ENCODE data around the gene SPATA3. TPM values are rescaled to one million over a fixed set of nuclear protein-coding genes. Genes with fewer than 3 reads are reported as not detected.

SPATA3 gene
- total and polyA plus RNA-seq, 2 experiments from 2014 or later: not detected

DNA sequence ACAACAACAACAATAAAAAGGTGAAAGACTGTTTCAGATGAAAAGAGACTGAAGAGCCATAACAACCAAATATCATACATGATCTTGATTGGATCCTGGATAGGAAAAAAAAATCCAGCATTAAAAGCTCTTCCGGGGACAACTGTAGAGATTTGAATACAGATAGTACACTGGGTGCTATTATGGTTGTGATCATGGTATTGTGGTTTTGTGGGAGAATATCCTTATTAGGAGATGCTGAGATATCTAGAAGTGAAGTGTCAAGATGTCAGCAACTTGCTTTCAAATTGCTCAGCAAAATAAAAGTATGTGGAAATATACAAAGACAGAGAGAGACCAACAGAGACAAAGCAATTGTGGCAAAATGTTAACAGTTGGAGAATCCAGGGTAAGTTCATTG lies 15.5 kb upstream of the SPATA3 start (continued):
- TF ChIP-seq REST (IDR thresholded peaks at IDR 0.05; ENCODE audit: unreplicated experiment): no peak

DNA sequence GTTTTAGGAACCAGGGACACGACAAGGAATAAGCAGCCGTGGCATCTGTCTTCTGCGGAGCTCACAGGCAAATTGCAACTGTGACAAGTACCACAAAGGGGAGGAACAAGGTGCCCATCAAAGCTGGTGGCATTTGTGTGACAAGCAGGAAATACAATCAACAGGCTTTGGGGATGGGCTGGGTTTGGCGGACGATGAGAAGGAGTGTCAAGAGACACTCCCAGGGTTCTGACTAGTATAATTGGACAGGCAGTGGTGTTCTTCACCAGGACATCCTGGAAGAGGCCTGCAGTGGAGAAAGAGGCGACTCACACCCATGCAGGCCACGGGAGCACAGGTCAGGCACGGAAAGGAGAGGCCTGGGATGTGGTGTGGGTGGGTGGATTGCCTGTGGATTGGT lies 14.2 kb upstream of the SPATA3 start:
- H3F3A ChIP-seq (replicated peaks; ENCODE audit: low read depth): no peaks in the 10 kb centered on the region
- H3K27me3 ChIP-seq (ENCODE audit: insufficient read depth): no peaks in the 10 kb centered on the region
- DNase-seq (ENCODE audit: low spot score): no peak
- H2AFZ ChIP-seq: no peak overlapping the region
- H3K4me2 ChIP-seq: no peak overlapping the region
- TF ChIP-seq CREB1 (CRISPR knock-in tag; IDR thresholded peaks at IDR 0.05; ENCODE audit: low read depth) (no peak), JUNB (IDR thresholded peaks at IDR 0.05; ENCODE audit: unreplicated experiment) (no peak), NANOG (IDR thresholded peaks at IDR 0.05; ENCODE audit: borderline replicate concordance) (no peak), ZNF114 (CRISPR knock-in tag; IDR thresholded peaks at IDR 0.05) (no peak), EZH2phosphoT487 (IDR thresholded peaks at IDR 0.05; ENCODE audit: unreplicated experiment) (no peak), STAT1 (IDR thresholded peaks at IDR 0.05; ENCODE audit: unreplicated experiment) (no peak), ZNF331 (CRISPR knock-in tag; IDR thresholded peaks at IDR 0.05; ENCODE audit: low read depth) (no peak)
- TF ChIP-seq, protein P1, sequence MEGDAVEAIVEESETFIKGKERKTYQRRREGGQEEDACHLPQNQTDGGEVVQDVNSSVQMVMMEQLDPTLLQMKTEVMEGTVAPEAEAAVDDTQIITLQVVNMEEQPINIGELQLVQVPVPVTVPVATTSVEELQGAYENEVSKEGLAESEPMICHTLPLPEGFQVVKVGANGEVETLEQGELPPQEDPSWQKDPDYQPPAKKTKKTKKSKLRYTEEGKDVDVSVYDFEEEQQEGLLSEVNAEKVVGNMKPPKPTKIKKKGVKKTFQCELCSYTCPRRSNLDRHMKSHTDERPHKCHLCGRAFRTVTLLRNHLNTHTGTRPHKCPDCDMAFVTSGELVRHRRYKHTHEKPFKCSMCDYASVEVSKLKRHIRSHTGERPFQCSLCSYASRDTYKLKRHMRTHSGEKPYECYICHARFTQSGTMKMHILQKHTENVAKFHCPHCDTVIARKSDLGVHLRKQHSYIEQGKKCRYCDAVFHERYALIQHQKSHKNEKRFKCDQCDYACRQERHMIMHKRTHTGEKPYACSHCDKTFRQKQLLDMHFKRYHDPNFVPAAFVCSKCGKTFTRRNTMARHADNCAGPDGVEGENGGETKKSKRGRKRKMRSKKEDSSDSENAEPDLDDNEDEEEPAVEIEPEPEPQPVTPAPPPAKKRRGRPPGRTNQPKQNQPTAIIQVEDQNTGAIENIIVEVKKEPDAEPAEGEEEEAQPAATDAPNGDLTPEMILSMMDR (conservative IDR thresholded peaks at IDR 0.05; ENCODE audit: low read depth in 2 of 2): no peak
- TF ChIP-seq, protein P2, sequence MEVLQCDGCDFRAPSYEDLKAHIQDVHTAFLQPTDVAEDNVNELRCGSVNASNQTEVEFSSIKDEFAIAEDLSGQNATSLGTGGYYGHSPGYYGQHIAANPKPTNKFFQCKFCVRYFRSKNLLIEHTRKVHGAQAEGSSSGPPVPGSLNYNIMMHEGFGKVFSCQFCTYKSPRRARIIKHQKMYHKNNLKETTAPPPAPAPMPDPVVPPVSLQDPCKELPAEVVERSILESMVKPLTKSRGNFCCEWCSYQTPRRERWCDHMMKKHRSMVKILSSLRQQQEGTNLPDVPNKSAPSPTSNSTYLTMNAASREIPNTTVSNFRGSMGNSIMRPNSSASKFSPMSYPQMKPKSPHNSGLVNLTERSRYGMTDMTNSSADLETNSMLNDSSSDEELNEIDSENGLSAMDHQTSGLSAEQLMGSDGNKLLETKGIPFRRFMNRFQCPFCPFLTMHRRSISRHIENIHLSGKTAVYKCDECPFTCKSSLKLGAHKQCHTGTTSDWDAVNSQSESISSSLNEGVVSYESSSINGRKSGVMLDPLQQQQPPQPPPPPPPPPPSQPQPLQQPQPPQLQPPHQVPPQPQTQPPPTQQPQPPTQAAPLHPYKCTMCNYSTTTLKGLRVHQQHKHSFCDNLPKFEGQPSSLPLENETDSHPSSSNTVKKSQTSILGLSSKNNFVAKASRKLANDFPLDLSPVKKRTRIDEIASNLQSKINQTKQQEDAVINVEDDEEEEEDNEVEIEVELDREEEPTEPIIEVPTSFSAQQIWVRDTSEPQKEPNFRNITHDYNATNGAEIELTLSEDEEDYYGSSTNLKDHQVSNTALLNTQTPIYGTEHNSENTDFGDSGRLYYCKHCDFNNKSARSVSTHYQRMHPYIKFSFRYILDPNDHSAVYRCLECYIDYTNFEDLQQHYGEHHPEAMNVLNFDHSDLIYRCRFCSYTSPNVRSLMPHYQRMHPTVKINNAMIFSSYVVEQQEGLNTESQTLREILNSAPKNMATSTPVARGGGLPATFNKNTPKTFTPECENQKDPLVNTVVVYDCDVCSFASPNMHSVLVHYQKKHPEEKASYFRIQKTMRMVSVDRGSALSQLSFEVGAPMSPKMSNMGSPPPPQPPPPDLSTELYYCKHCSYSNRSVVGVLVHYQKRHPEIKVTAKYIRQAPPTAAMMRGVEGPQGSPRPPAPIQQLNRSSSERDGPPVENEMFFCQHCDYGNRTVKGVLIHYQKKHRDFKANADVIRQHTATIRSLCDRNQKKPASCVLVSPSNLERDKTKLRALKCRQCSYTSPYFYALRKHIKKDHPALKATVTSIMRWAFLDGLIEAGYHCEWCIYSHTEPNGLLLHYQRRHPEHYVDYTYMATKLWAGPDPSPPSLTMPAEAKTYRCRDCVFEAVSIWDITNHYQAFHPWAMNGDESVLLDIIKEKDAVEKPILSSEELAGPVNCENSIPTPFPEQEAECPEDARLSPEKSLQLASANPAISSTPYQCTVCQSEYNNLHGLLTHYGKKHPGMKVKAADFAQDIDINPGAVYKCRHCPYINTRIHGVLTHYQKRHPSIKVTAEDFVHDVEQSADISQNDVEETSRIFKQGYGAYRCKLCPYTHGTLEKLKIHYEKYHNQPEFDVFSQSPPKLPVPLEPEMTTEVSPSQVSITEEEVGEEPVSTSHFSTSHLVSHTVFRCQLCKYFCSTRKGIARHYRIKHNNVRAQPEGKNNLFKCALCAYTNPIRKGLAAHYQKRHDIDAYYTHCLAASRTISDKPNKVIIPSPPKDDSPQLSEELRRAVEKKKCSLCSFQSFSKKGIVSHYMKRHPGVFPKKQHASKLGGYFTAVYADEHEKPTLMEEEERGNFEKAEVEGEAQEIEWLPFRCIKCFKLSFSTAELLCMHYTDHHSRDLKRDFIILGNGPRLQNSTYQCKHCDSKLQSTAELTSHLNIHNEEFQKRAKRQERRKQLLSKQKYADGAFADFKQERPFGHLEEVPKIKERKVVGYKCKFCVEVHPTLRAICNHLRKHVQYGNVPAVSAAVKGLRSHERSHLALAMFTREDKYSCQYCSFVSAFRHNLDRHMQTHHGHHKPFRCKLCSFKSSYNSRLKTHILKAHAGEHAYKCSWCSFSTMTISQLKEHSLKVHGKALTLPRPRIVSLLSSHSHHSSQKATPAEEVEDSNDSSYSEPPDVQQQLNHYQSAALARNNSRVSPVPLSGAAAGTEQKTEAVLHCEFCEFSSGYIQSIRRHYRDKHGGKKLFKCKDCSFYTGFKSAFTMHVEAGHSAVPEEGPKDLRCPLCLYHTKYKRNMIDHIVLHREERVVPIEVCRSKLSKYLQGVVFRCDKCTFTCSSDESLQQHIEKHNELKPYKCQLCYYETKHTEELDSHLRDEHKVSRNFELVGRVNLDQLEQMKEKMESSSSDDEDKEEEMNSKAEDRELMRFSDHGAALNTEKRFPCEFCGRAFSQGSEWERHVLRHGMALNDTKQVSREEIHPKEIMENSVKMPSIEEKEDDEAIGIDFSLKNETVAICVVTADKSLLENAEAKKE (CRISPR knock-in tag; IDR thresholded peaks at IDR 0.05): no peak
- Mint-ChIP-seq H3K27ac (no peak overlapping the region), H3K36me3 (ENCODE audit: low read depth) (no peaks in the 10 kb centered on the region), H3K27me3 (ENCODE audit: insufficient read depth, low read depth, poor library complexity) (peaks cover 12% of the 10 kb centered on the region), H3K4me3 (no peak overlapping the region), H3K4me1 (peaks cover 30% of the 10 kb centered on the region), H3K9me3 (no peaks in the 10 kb centered on the region; the same call in 2 of the 3 replicates)
- no peak overlapping the region for H3K27ac ChIP-seq (ENCODE audit: low read depth)
- no peaks in the 10 kb centered on the region for H4K20me1 ChIP-seq (replicated peaks; ENCODE audit: insufficient read depth)
- no peaks in the 10 kb centered on the region for H3K79me2 ChIP-seq (replicated peaks; ENCODE audit: insufficient read depth)
- no peak overlapping the region for H3K4me3 ChIP-seq
- ATAC-seq: no peak
- peaks cover 1% of the 10 kb centered on the region for H3K4me1 ChIP-seq (ENCODE audit: insufficient read depth)
- no peaks in the 10 kb centered on the region for H3K9me2 ChIP-seq (ENCODE audit: insufficient read depth)
- H3K36me3 ChIP-seq (ENCODE audit: insufficient read depth): no peaks in the 10 kb centered on the region
